Panc1 (cell line): Measurements from ENCODE around the gene STOM.

ENCODE experiments used
- CTCF ChIP-seq: fragments of 450-650 bp; IDR thresholded peaks from 2 replicates; pipeline ENCODE4 v1.5.1; 2017; ENCODE audit warnings: mild to moderate bottlenecking
- REST ChIP-seq, 2 experiments: IDR thresholded peaks; 2 replicates each; pipeline ENCODE4 v1.6.1; 2011 to 2012; ENCODE audit warnings: low read depth in 2 of 2, control low read depth in 1 of 2, low read length in 1 of 2, mild to moderate bottlenecking in 1 of 2, moderate library complexity in 1 of 2; ENCODE audit not compliant: insufficient read depth in 1 of 2

GRCh38 chr9:121321016-121321503 lies 49.0 kb downstream of the STOM start:
- no peak for TF ChIP-seq CTCF
- TF ChIP-seq REST (IDR thresholded peaks at IDR 0.05; ENCODE audit: insufficient read depth in 1 of 2, low read depth in 2 of 2, low read length in 1 of 2): no peak
